A549 treated with Hydrocortisone at 1 μM for 4 hours (cell line): ENCODE measurements around the gene ENKUR. TPM values are rescaled to one million over a fixed set of nuclear protein-coding genes. Genes with fewer than 3 reads are reported as not detected.

Source experiments
- total RNA-seq: library from RNA; stranded (reverse); fragments of 200-300 nt; extraction: Qiagen RNA extraction; gene quantifications from 5 replicates; pipeline ENCODE4 v1.2.3, GENCODE V29; 2022

The ENKUR gene
- total RNA-seq: 0.17 to 0.41 TPM (median 0.24 TPM) in 5 replicates

GRCh38 chr10:25015828-25016375, at the start of gene ENKUR:
Gene ENKUR (minus strand): TSS chr10:25016158. CDS start chr10:25015936, 222 bp downstream.

DNA sequence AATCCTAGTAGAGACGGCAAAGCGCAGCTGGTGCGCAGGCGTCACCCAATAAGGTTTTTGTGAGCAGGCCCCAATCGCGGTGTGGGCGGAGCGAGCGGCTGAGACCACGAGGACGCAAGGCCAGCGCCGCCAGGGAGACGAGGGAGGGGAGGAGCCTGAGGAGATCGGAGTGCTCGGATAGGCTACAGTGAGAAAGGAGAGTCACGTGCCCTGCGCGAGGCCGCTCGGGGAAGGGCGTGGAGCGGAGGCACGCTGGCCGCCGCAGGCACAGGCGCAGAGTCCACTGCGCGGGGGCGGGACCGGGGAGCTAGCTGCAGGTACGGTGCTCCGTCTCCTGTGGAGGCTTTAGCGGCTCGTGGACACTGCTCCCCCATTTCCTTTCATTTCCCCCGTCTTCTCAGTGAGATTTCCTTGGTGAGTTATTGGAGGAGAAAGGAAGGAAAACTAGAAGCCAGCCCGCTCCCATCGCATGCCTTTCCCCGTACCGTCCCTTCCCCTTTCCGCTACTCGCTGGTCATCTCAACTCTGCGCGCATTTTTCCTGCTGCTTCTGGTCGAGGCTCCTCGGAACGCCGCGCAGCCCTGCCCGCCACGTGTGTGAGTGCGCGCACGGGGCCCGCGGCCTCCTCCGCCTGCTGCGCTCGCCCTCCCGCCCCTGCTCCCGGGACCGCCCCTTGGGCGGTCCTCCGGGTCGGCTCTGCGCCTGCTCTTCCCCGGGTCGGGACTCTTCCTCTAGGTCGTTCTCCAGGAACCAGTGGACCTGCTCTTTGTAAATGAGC, 607 bp upstream of the ENKUR start, which contains the start of gene THNSL1:
THNSL1 (plus strand) TSS at position 237 of the 778 bp plus-strand sequence. CDS start 6,612 bp downstream, outside the sequence.

GRCh38 chr10:24952143-24952706, 63.7 kb downstream of the ENKUR start, which contains the start of gene PRTFDC1:
Gene PRTFDC1 (minus strand): TSS chr10:24952606. CDS start chr10:24952575, 31 bp downstream.

Other genes with a start within 250 kb of the ENKUR start
- 15.8 to 19.8 TPM (median 17.5 TPM) in 5 replicates for gene PRTFDC1, start 63.6 kb downstream of the ENKUR start, total RNA-seq
- gene THNSL1, start 454 bp upstream of the ENKUR start, total RNA-seq: 3.6 to 4.8 TPM (median 4.3 TPM) in 5 replicates
- 0.05 to 0.07 TPM (median 0.05 TPM) in 5 replicates for gene GPR158, start 158.8 kb upstream of the ENKUR start, total RNA-seq